T follicular helper cell (primary cell): ENCODE results near the gene PDAP1.
"Not testable (repeated sequence)": the region's sequence is repeated elsewhere in the genome, so short reads cannot be mapped to it uniquely, and the experiment has no call there.

Source experiments
- DNase-seq: peaks from one replicate; pipeline ENCODE4 v3.0.0-alpha.2; 2020; ENCODE audit warnings: low read depth

Gene PDAP1

GRCh38 chr7:99350641-99351040 lies 57.8 kb downstream of the PDAP1 start:
- DNase-seq: not testable (repeated sequence)
